Skeletal muscle tissue (tissue), 4 donors: ENCODE results near the gene ANKS4B. TPM values are rescaled to one million over a fixed set of nuclear protein-coding genes. Genes with fewer than 3 reads are reported as not detected.
"Not testable (repeated sequence)": the region's sequence is repeated elsewhere in the genome, so short reads cannot be mapped to it uniquely, and the experiment has no call there.

Experiments
- H3K27ac ChIP-seq: one replicate; pipeline ENCODE4 v1.7.0; 2013; ENCODE audit warnings: mild to moderate bottlenecking, low read depth, low read length, inconsistent platforms
- H3K27me3 ChIP-seq, 3 donors: one replicate each; pipeline ENCODE4 v1.7.0; 2013; ENCODE audit warnings: low read length in 3 of 3; ENCODE audit not compliant: control insufficient read depth in 3 of 3, insufficient read depth in 3 of 3
- H3K36me3 ChIP-seq, 3 donors: one replicate each; pipeline ENCODE4 v1.7.0; 2013; ENCODE audit warnings: low read length in 3 of 3; ENCODE audit not compliant: control insufficient read depth in 3 of 3, insufficient read depth in 3 of 3
- H3K4me1 ChIP-seq, 3 donors: one replicate each; pipeline ENCODE4 v1.7.0; 2013; ENCODE audit warnings: low read length in 3 of 3, mild to moderate bottlenecking in 3 of 3; ENCODE audit not compliant: control insufficient read depth in 3 of 3, insufficient read depth in 3 of 3
- H3K4me3 ChIP-seq, 3 donors: one replicate each; pipeline ENCODE4 v1.7.0; 2013; ENCODE audit warnings: low read length in 3 of 3
- H3K9ac ChIP-seq, 3 donors: one replicate each; pipeline ENCODE4 v1.7.0; 2013; ENCODE audit warnings: low read length in 3 of 3, mild to moderate bottlenecking in 3 of 3, moderate library complexity in 2 of 3, low read depth in 1 of 3
- H3K9me3 ChIP-seq, 3 donors: one replicate each; pipeline ENCODE4 v1.7.0; 2013; ENCODE audit warnings: low read length in 3 of 3; ENCODE audit not compliant: control insufficient read depth in 3 of 3
- total RNA-seq: library from RNA; depleted of rRNA; stranded (reverse); fragments of >200 nt; gene quantifications from one replicate; pipeline ENCODE4 v1.2.3, GENCODE V29; 2014
- donor health status: Osteomylitis.

ANKS4B gene
- total RNA-seq, 1 donor from 2014 or later = not detected

DNA sequence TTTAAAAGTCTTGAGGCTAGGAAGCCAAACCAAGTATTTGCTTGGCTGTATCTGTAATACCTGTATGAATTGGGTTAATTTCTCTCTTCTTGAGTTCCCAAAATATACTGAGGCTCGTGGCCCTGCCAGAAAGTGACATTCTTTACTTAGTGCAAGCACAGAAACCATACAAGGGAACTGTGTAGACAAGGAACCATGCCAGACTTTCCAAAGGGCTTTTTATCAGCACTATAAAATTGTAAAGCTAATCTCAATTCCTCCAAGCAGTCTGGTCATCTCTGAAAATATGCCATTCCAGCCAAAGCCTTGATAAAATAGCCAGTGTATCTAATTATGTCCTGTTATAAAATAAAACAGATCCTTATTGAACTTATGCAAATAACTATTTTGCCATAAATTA lies 51.8 kb downstream of the ANKS4B start:
- H3K36me3 ChIP-seq = no peaks in the 10 kb centered on the region
- H3K4me1 ChIP-seq = no peaks in the 10 kb centered on the region
- peaks cover 7 to 29% (median 28%) of the 10 kb centered on the region in 3 donors for H3K27me3 ChIP-seq
- no peaks in the 10 kb centered on the region for H3K9me3 ChIP-seq
- no peak overlapping the region for H3K9ac ChIP-seq
- H3K27ac ChIP-seq = no peak overlapping the region
- no peak overlapping the region for H3K4me3 ChIP-seq

DNA sequence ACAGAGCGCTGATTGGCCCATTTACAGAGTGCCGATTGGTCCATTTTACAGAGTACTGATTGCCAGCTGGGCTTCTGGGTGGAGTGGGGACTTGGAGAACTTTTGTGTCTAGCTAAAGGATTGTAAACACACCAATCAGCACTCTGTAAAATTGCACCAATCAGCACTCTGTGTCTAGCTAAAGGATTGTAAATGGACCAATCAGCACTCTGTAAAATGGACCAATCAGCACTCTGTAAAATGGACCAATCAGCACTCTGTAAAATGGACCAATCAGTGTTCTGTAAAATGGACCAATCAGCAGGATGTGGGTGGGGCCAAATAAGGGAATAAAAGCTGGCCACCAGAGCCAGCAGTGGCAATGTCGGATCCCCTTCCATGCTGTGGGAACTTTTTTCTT lies 56.3 kb downstream of the ANKS4B start:
- not testable (repeated sequence) for H3K36me3 ChIP-seq, H3K4me1 ChIP-seq, H3K4me3 ChIP-seq, H3K27ac ChIP-seq, H3K9me3 ChIP-seq, H3K9ac ChIP-seq
- peaks cover 6 to 17% (median 15%) of the 10 kb centered on the region in 3 donors for H3K27me3 ChIP-seq

DNA sequence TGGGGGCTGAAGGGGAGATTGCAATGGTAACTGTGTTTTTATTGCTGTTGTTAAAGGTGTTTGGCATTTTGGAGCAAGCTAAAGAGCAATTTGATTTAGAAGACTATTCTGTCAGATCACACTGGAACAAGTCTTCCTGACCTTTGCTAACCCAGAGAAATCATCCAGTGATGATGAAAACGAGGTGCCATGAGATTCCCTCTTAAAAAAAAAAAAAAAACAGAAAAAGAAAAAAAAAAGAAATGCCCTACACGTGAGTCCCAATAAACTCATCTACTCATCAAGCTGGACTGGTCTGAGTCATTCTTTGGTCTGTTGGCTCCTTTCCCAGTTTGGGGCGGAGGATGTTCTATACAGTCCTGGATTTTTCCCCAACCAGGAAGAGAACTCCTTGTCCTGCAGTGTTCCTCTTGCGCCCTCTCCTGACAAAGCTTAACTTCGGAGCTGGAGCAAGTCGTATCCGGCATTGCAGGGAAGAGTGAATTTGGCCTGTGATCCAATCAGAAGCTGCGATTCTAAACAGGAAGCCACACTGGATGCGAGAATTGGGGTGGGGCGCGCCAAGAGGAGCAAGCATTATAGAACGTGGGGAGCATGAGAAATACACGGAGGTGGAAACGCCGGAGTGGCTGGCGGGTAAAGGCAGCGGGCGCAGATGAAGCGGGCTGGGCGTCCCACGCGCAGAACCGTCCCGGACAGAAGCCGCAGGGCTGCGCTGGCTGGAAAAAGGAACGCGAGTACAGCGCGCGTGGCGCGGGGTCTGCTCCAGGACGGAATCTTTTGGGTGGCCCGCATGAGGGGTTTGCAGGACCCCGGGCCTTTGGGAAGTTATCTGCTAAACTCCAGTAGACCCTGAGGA lies 67.0 kb downstream of the ANKS4B start:
- Histone ChIP-seq H3K4me3 (peak overlapping the region; percentile 75 to 84 (median 81)), H3K27ac (peak overlapping the region; percentile 11)

DNA sequence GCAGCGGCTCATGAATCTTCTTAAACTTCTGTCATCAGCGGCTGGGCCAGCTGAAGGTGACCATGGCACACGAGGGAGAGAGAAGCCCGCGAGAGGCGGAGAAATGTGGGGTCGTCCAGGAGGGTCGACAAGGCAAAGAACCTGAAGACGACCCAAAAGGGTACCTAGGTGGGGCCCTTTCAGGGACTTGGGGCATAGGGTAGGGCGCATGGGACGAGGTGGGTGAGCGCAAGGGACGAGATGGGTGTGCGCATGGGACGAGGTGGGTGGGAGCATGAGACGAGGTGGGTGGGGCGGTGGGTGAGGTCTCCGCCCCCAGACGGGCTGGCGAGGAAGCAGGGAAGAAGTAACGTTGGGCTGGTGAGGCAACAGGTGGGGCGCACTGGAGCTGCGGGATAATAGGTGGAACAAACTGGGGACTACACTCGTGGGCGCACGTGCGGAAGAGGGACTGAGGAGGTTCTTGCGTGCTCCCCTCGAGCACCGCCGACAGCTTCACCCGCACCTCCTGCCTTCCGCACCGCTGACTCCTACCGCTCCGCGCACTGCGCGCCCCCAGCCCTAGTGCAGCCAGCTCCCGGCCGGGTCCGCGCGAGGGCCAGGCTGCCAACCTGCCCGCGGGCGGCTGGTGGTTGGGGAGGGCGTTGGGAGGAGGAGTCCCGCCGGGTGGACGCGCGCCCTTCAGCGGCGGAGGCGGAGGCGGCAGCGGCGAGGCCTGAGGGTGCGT lies 67.8 kb downstream of the ANKS4B start:
- Histone ChIP-seq H3K27me3 (peaks cover 0 to 3% (median 0%) of the 10 kb centered on the region in 3 donors), H3K9ac (peak overlapping the region; percentile 34 to 70 (median 43)), H3K9me3 (no peaks in the 10 kb centered on the region), H3K4me3 (peak overlapping the region; percentile 75 to 84 (median 81)), H3K27ac (peak overlapping the region; percentile 11), H3K36me3 (no peaks in the 10 kb centered on the region), H3K4me1 (peaks cover 9 to 15% (median 14%) of the 10 kb centered on the region in 3 donors)

More for the DNA sequence above, 67.0 kb downstream of the ANKS4B start:
- Histone ChIP-seq H3K9ac (peak overlapping the region; percentile 34 to 70 (median 43)), H3K36me3 (no peaks in the 10 kb centered on the region), H3K27me3 (peaks cover 0 to 3% (median 0%) of the 10 kb centered on the region in 3 donors), H3K4me1 (peaks cover 9 to 15% (median 14%) of the 10 kb centered on the region in 3 donors), H3K9me3 (no peaks in the 10 kb centered on the region)

DNA sequence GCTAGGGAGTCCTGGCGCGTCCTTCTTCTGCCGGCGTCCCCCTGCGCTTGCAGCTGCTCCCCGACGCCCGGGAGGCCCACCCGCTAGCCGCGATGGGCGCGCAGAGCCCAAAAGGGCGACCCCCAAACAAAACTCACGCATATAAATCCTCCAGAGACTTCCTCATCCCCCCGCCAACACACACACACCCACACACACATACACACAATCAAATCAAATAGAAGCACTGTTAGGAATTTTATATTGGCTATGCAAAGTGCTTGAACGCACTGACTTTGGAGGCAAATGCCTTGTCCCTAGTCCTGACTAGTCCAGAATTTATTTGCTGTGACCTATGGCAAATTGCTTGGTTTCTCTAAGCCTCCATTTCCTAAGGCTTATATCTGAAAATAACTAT lies 68.4 kb downstream of the ANKS4B start:
- Histone ChIP-seq H3K9ac (peak overlapping the region; percentile 34 to 70 (median 43)), H3K36me3 (no peaks in the 10 kb centered on the region), H3K4me3 (peak overlapping the region; percentile 75 to 84 (median 81)), H3K27me3 (peaks cover 0 to 3% (median 0%) of the 10 kb centered on the region in 3 donors), H3K9me3 (no peaks in the 10 kb centered on the region), H3K4me1 (peaks cover 9 to 15% (median 14%) of the 10 kb centered on the region in 3 donors), H3K27ac (no peak overlapping the region)

DNA sequence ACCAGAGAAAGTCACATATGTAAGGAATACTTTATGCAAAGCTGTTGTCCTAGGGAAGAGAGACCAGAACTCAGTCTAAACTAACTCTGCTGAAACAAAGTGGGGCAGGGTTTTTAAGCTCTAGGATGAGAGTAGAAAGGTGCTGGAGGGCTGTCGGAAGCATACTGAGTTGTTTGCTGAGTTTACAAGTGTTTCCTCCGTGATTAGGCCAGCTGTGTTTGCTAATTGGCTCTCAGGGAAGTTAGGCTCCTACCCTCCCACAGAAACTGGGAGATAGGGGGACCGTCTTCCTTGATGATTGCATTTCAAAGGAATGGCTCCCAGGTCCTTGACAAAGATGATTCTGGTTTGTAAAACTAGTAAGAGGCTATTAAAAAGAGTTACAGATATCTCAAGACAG lies 69.0 kb downstream of the ANKS4B start:
- no peak overlapping the region for H3K4me3 ChIP-seq
- no peaks in the 10 kb centered on the region for H3K9me3 ChIP-seq
- peaks cover 9 to 15% (median 14%) of the 10 kb centered on the region in 3 donors for H3K4me1 ChIP-seq
- H3K27ac ChIP-seq = no peak overlapping the region
- no peak overlapping the region for H3K9ac ChIP-seq
- H3K36me3 ChIP-seq = no peaks in the 10 kb centered on the region
- peaks cover 0 to 3% (median 0%) of the 10 kb centered on the region in 3 donors for H3K27me3 ChIP-seq

DNA sequence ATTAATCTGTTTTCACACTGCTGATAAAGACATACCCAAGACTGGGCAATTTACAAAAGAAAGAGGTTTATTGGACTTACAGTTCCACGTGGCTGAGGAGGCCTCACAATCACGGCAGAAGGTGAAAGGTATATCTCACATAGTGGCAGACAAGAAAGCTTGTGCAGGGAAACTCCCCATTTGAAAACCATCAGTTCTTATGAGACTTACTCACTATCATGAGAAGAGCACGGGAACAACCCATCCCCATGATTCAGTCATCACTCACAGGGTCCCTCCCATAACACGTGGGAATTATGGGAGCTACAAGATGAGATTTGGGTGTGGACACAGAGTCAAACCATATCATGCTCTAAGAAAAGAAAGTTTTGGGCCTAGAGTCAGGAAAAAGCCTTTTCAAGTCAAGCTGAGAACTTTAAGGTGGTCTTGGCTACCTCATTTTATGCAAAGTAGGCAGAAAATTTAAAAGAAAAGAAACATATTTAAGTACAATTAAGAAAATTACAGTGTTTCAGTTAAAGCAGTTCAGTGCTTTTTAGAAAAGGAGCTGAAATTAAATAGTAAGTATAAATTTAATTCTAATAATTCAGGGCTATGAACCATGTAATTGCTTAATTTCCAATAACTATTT lies 69.5 kb downstream of the ANKS4B start:
- Histone ChIP-seq H3K36me3 (no peaks in the 10 kb centered on the region), H3K27me3 (peaks cover 0 to 3% (median 0%) of the 10 kb centered on the region in 3 donors), H3K9me3 (no peaks in the 10 kb centered on the region), H3K4me1 (peaks cover 9 to 15% (median 14%) of the 10 kb centered on the region in 3 donors), H3K27ac (no peak overlapping the region), H3K4me3 (no peak overlapping the region), H3K9ac (no peak overlapping the region)

Other genes with a start within 250 kb of the ANKS4B start
- gene DNAH3, start 82.9 kb upstream of the ANKS4B start, total RNA-seq = 1.0 TPM
- gene LDAF1, start 75.0 kb upstream of the ANKS4B start, total RNA-seq = 90.8 TPM
- gene ZP2, start 22.1 kb upstream of the ANKS4B start, total RNA-seq = 0.52 TPM
- not detected for gene CRYM, start 44.6 kb downstream of the ANKS4B start, total RNA-seq